ENCODE data around the gene THAP3. TPM values are rescaled to one million over a fixed set of nuclear protein-coding genes. Genes with fewer than 3 reads are reported as not detected.

Gene THAP3
- total and polyA plus RNA-seq, 2 of the 8 experiments (the other 6 are each of a cell fraction or from before 2014, with no cell fraction given): 8.2 to 15.3 TPM

DNA sequence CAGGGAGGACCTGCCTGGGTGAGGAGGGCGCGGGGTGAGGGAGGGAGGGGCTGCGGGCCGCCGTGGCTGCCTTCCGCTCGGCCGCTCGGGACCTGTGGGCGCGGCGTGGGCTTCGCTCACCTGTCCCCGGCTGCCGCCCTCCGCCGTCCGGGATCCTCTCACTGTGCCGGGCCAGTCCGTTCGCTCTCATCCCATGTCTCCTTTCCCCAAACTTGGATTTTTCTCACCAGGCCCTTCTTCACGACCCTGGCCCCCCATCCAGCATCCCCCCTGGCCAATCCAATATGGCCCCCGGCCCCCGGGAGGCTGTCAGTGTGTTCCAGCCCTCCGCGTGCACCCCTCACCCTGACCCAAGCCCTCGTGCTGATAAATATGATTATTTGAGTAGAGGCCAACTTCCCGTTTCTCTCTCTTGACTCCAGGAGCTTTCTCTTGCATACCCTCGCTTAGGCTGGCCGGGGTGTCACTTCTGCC is 44.5 kb upstream of the THAP3 start:
- Histone ChIP-seq H3K23me2 (ENCODE audit: low read depth, low read length) (peaks cover 5% of the 10 kb centered on the region), H3K79me1 (ENCODE audit: low read depth, low read length) (peaks cover 8% of the 10 kb centered on the region), H2AFZ (ENCODE audit: low read length) (no peak overlapping the region), H3K14ac (ENCODE audit: insufficient read length) (no peak overlapping the region), H4K8ac (ENCODE audit: extremely low read depth, insufficient read depth, low read length) (peak overlapping the region; percentile 40), H2BK12ac (ENCODE audit: low read depth, low read length) (no peak overlapping the region), H2BK120ac (replicated peaks; ENCODE audit: low read depth, low read length) (no peak overlapping the region), H3K4ac (replicated peaks; ENCODE audit: insufficient read length, low read depth, low read length) (peak overlapping the region; percentile 44), H2BK20ac (ENCODE audit: low read length) (no peak overlapping the region), H3K27ac (ENCODE audit: low read depth, low read length) (no peak overlapping the region; the same call in 1 of the 2 replicates), H3K56ac (replicated peaks; ENCODE audit: insufficient read length, low read depth, low read length) (no peak overlapping the region), H3K9me3 (ENCODE audit: insufficient read depth in 2 of 2, low read depth in 1 of 2, low read length in 1 of 2) (no peaks in the 10 kb centered on the region), H3K79me2 (ENCODE audit: control insufficient read depth in 1 of 2, insufficient read depth in 2 of 2, low read length in 2 of 2) (peaks cover 0 to 13% of the 10 kb centered on the region in 2 experiments; a peak in 1 of 4 replicates), H2AK5ac (ENCODE audit: low read depth, low read length) (no peak overlapping the region), H3K18ac (ENCODE audit: extremely low read depth, low read length) (no peak overlapping the region), H2BK15ac (ENCODE audit: low read length) (no peak overlapping the region), H3K23ac (ENCODE audit: insufficient read length) (no peak overlapping the region), H3K36me3 (ENCODE audit: control insufficient read depth in 2 of 4, insufficient read depth in 4 of 4, low read length in 3 of 4) (no peaks in the 10 kb centered on the region; a peak in 1 of 8 replicates), H3K4me2 (ENCODE audit: insufficient read depth in 1 of 2, low read depth in 2 of 2, low read length in 2 of 2) (peak overlapping the region; percentile 87 to 93), H3K4me3 (ENCODE audit: extremely low read depth in 1 of 4, insufficient read depth in 2 of 4, low read depth in 3 of 4, low read length in 4 of 4) (peak overlapping the region; percentile 66 to 75 (median 72)), H3K4me1 (replicated peaks in 1 of 4; ENCODE audit: control insufficient read depth in 3 of 4, insufficient read depth in 4 of 4, low read length in 3 of 4) (peaks cover 0 to 17% (median 13%) of the 10 kb centered on the region in 4 experiments; a peak in 6 of 7 replicates), H4K20me1 (replicated peaks in 1 of 2; ENCODE audit: control insufficient read depth in 1 of 2, insufficient read depth in 2 of 2, low read length in 2 of 2) (peaks cover 0 to 19% of the 10 kb centered on the region in 2 experiments), H3K27me3 (replicated peaks in 1 of 4; ENCODE audit: control insufficient read depth in 3 of 4, extremely low read depth in 1 of 4, insufficient read depth in 3 of 4, low read length in 3 of 4) (no peaks in the 10 kb centered on the region; a peak in 2 of 7 replicates), H4K91ac (replicated peaks; ENCODE audit: insufficient read length, low read length) (no peak overlapping the region), H4K5ac (ENCODE audit: insufficient read length, low read depth, low read length) (no peak overlapping the region), H2BK5ac (ENCODE audit: low read depth, low read length) (peak overlapping the region; percentile 76; the same call in 1 of the 2 replicates), H3K9ac (replicated peaks in 1 of 4; ENCODE audit: extremely low read depth in 1 of 4, low read depth in 3 of 4, low read length in 3 of 4) (peak overlapping the region; percentile 26 to 60 (median 54); a peak in 5 of 7 replicates)
- FAIRE-seq: no peak
- CTCF ChIA-PET (ENCODE audit: partially characterized antibody): interaction anchor here (0.6 to 4.3 kb wide), 15 partner anchors 9 to 363 kb away, joined by 3 to 23 read pairs (median 4); partner anchors contain the start of genes NOL9 and TAS1R1
- DNase-seq (ENCODE audit: low read depth in 1 of 2, low spot score in 2 of 2): no peak
- POLR2A ChIA-PET (ENCODE audit: partially characterized antibody): interaction anchor here (1.1 to 17.4 kb wide), 8 partner anchors 9 to 27 kb away, joined by 3 to 196 read pairs (median 4); partner anchors contain the start of gene KLHL21
- WGBS, 2 experiments (ENCODE audit: extremely low coverage in 1 of 2, insufficient coverage in 1 of 2, insufficient read length in 1 of 2, insufficient replicate concordance in 2 of 2, low coverage in 1 of 2, low lambda C conversion rate in 2 of 2, missing lambda C conversion rate in 1 of 2): 10% methylated on average over 12 of the region's 30 CpGs; no CpG with 5 or more reads in 1 of the 2 experiments
- TF ChIP-seq ATF3 (IDR thresholded peaks at IDR 0.05; ENCODE audit: insufficient read depth, low read depth, low read length): no peak
- no peak for TF ChIP-seq CREB1 (IDR thresholded peaks at IDR 0.05)
- peak in 1 of 2 experiments; percentile 51; a peak in 1 of 3 replicates for TF ChIP-seq POLR2A (IDR thresholded peaks at IDR 0.05; ENCODE audit: control extremely low read depth in 1 of 2, low read depth in 2 of 2, low read length in 2 of 2)
- no peak for TF ChIP-seq MAFK (IDR thresholded peaks at IDR 0.05; ENCODE audit: low read depth, low read length)
- TF ChIP-seq ZNF274 (IDR thresholded peaks at IDR 0.05; ENCODE audit: borderline replicate concordance, extremely low read depth, low read length): no peak
- no peak for TF ChIP-seq KDM1A (IDR thresholded peaks at IDR 0.05; ENCODE audit: borderline replicate concordance, low read length)
- peak; percentile 67; the same call in 1 of the 2 replicates for TF ChIP-seq YY1 (IDR thresholded peaks at IDR 0.05; ENCODE audit: low read depth, low read length)

All from H1 (cell line).